SK-N-SH (cell line): ENCODE measurements around the gene PAPLN. TPM values are rescaled to one million over a fixed set of nuclear protein-coding genes. Genes with fewer than 3 reads are reported as not detected.

Experiments used
- CTCF ChIA-PET: fragments of 300-600, 350-600 bp; formaldehyde crosslinking; extraction: SDS; loops from one replicate; lab custom pipeline; 2021; lab: Yijun Ruan, JAX
- POLR2A ChIA-PET: fragments of 350-600 bp; sonication (Branson Sonifier 250); formaldehyde crosslinking; extraction: SDS; loops from one replicate; lab custom pipeline; 2020; ENCODE audit warnings: antibody characterized with exemption, inconsistent platforms; lab: Yijun Ruan, JAX
- DNase-seq: peaks from one replicate; pipeline ENCODE4 v3.0.0; 2012
- H2AFZ ChIP-seq: fragments of 200-600 bp; sonication (generic); 2 replicates; pipeline ENCODE4 v1.8.1; 2016; ENCODE audit warnings: antibody characterized with exemption, mild to moderate bottlenecking, low read depth
- H3F3A ChIP-seq: fragments of 200-600 bp; sonication (generic); replicated peaks from 2 replicates; pipeline ENCODE3; 2016; ENCODE audit warnings: antibody characterized with exemption, mild to moderate bottlenecking; ENCODE audit not compliant: insufficient read depth
- H3K27ac ChIP-seq, 2 experiments: fragments of 200-500 bp in 1 of 2; fragments of 200-600 bp in 1 of 2; sonication (Bioruptor generic) in 1 of 2; sonication (generic), shearing (Covaris generic) in 1 of 2; 2 replicates each; pipeline versions ENCODE4 v1.5.1 to v1.6.1; 2014 to 2016; ENCODE audit warnings: low read depth in 2 of 2, inconsistent platforms in 1 of 2, low read length in 1 of 2, mild to moderate bottlenecking in 1 of 2, mixed read lengths in 1 of 2
- H3K27me3 ChIP-seq: fragments of 200-600 bp; sonication (generic), shearing (Covaris generic); 2 replicates; pipeline ENCODE4 v1.6.1; 2016; ENCODE audit warnings: mixed run types; ENCODE audit not compliant: insufficient read depth
- H3K36me3 ChIP-seq, 2 experiments: fragments of 200-500 bp in 1 of 2; fragments of 200-600 bp in 1 of 2; sonication (Bioruptor generic) in 1 of 2; sonication (generic) in 1 of 2; replicated peaks in 1 of 2; 2 replicates each; pipeline versions ENCODE3 to v1.5.1; 2014 to 2016; ENCODE audit warnings: low read length in 1 of 2, mild to moderate bottlenecking in 1 of 2; ENCODE audit not compliant: insufficient read depth in 2 of 2, control insufficient read depth in 1 of 2
- H3K4me1 ChIP-seq, 2 experiments: fragments of 200-500 bp in 1 of 2; fragments of 200-600 bp in 1 of 2; sonication (Bioruptor generic) in 1 of 2; sonication (generic), shearing (Covaris generic) in 1 of 2; 2 replicates each; pipeline versions ENCODE4 v1.5.1 to v1.6.1; 2014 to 2016; ENCODE audit warnings: low read depth in 1 of 2, low read length in 1 of 2, mixed run types in 1 of 2; ENCODE audit not compliant: insufficient read depth in 2 of 2, control insufficient read depth in 1 of 2
- H3K4me2 ChIP-seq: fragments of 200-600 bp; sonication (generic), shearing (Covaris generic); 2 replicates; pipeline ENCODE4 v1.6.1; 2017; ENCODE audit warnings: mixed run types
- H3K4me3 ChIP-seq, 2 experiments: fragments of 200-500 bp in 1 of 2; fragments of 200-600 bp in 1 of 2; sonication (Bioruptor generic) in 1 of 2; sonication (generic), shearing (Covaris generic) in 1 of 2; 2 replicates each; pipeline versions ENCODE4 v1.5.1 to v1.8.1; 2014 to 2016; ENCODE audit warnings: low read depth in 2 of 2, inconsistent platforms in 1 of 2, low read length in 1 of 2, mild to moderate bottlenecking in 1 of 2, mixed read lengths in 1 of 2, moderate library complexity in 1 of 2
- H3K79me2 ChIP-seq: fragments of 200-600 bp; sonication (generic); 2 replicates; pipeline ENCODE4 v1.8.1; 2017; ENCODE audit warnings: mild to moderate bottlenecking; ENCODE audit not compliant: insufficient read depth
- H3K9ac ChIP-seq: fragments of 200-600 bp; sonication (generic); 2 replicates; pipeline ENCODE4 v1.6.1; 2017; ENCODE audit warnings: mixed run types
- H3K9me2 ChIP-seq: fragments of 200-600 bp; sonication (generic); 2 replicates; pipeline ENCODE4 v1.6.1; 2017; ENCODE audit warnings: mixed run types
- H3K9me3 ChIP-seq: fragments of 200-600 bp; sonication (generic); 2 replicates; pipeline ENCODE4 v1.6.1; 2017; ENCODE audit warnings: mixed run types, mild to moderate bottlenecking, moderate library complexity
- H4K20me1 ChIP-seq: fragments of 200-600 bp; sonication (generic); 2 replicates; pipeline ENCODE4 v1.6.1; 2017; ENCODE audit warnings: mild to moderate bottlenecking, mixed run types; ENCODE audit not compliant: insufficient read depth
- CHD2 ChIP-seq: fragments of 150-350 bp; IDR thresholded peaks from 2 replicates; pipeline ENCODE4 v1.6.1; 2018; ENCODE audit warnings: low read length; ENCODE audit not compliant: partially characterized antibody
- ELF1 ChIP-seq: IDR thresholded peaks from 2 replicates; pipeline ENCODE4 v1.4.0; 2012
- EZH2phosphoT487 ChIP-seq: fragments of 200-600 bp; sonication (generic); IDR thresholded peaks from 2 replicates; pipeline ENCODE4 v1.6.1; 2017; ENCODE audit warnings: low read depth, mixed run types, mild to moderate bottlenecking, antibody characterized with exemption, moderate library complexity, borderline replicate concordance
- FOXM1 ChIP-seq: IDR thresholded peaks from 2 replicates; pipeline ENCODE4 v1.4.0; 2012; ENCODE audit warnings: low read depth, mild to moderate bottlenecking
- GABPA ChIP-seq: IDR thresholded peaks from 2 replicates; pipeline ENCODE4 v1.4.0; 2012; ENCODE audit warnings: low read depth, mild to moderate bottlenecking
- NFIC ChIP-seq: IDR thresholded peaks from 2 replicates; pipeline ENCODE4 v1.4.0; 2012; ENCODE audit warnings: borderline replicate concordance
- PBX3 ChIP-seq: IDR thresholded peaks from 2 replicates; pipeline ENCODE4; 2012
- POLR2AphosphoS5 ChIP-seq: IDR thresholded peaks from 2 replicates; pipeline ENCODE4 v1.6.1; 2012; ENCODE audit warnings: low read depth, low read length
- REST ChIP-seq: IDR thresholded peaks from 2 replicates; pipeline ENCODE4 v1.6.1; 2012; ENCODE audit warnings: mild to moderate bottlenecking, low read depth, low read length, moderate library complexity
- SIN3A ChIP-seq: IDR thresholded peaks from 2 replicates; pipeline ENCODE4 v1.6.1; 2012; ENCODE audit warnings: low read depth, mild to moderate bottlenecking, low read length, moderate library complexity, borderline replicate concordance
- WGBS: methylation state at CpG from one replicate; pipeline ENCODE4 v1.1.6; 2017; ENCODE audit warnings: low lambda C conversion rate; 5-methylcytosine and 5-hydroxymethylcytosine counted together
- polyA plus RNA-seq, 3 experiments: library from polyadenylated mRNA; depleted of rRNA; stranded (reverse); fragments of >200 nt; gene quantifications; 2 replicates each; pipeline ENCODE4 v1.2.3, GENCODE V29; 2012
- TF ChIP-seq, protein P1 (sequence below): fragments of 200-600 bp; sonication (generic); IDR thresholded peaks from 2 replicates; pipeline ENCODE4 v1.6.1; 2017; ENCODE audit warnings: antibody characterized with exemption, mild to moderate bottlenecking, moderate library complexity
- TF ChIP-seq, protein P2 (sequence below): fragments of 150-350 bp; IDR thresholded peaks from 2 replicates; pipeline ENCODE4 v1.6.1; 2016; ENCODE audit warnings: mild to moderate bottlenecking, low read depth, low read length

PAPLN gene
- polyA plus RNA-seq, 1 of the 3 experiments (the other 2 are of a cell fraction) = 0.13 TPM

DNA sequence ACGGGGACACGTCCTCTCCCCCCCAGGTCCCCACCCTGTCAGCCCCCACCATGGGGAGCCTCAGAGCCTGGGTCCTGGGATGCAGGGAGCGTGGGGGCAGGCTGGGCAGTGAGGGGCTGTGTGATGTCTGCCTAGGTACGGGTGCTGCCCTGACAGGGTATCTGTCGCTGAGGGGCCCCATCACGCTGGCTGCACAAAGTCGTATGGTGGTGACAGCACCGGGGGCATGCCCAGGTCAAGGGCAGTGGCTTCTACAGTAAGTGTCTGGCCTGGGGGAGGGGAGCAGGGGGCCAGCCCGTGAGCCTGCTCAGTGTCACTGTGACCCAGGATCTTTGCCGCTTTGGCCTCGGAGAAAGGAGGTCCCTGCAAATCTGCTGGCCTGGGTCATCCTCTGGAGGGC is 23.3 kb downstream of the PAPLN start:
- no peaks in the 10 kb centered on the region for H3K79me2 ChIP-seq
- no peaks in the 10 kb centered on the region for H3K36me3 ChIP-seq
- ChIA-PET CTCF (interaction anchor here (1.1 kb wide), 1 partner anchor 217 kb away, joined by 3 read pairs; no protein-coding TSS in a partner anchor), POLR2A (no interaction called here)
- H3K9me3 ChIP-seq = no peaks in the 10 kb centered on the region
- no peak overlapping the region for H2AFZ ChIP-seq
- TF ChIP-seq POLR2AphosphoS5 (no peak), CHD2 (no peak), REST (no peak), FOXM1 (no peak), NFIC (no peak), GABPA (no peak), EZH2phosphoT487 (no peak), ELF1 (no peak), PBX3 (no peak), SIN3A (no peak)
- TF ChIP-seq, protein P1, sequence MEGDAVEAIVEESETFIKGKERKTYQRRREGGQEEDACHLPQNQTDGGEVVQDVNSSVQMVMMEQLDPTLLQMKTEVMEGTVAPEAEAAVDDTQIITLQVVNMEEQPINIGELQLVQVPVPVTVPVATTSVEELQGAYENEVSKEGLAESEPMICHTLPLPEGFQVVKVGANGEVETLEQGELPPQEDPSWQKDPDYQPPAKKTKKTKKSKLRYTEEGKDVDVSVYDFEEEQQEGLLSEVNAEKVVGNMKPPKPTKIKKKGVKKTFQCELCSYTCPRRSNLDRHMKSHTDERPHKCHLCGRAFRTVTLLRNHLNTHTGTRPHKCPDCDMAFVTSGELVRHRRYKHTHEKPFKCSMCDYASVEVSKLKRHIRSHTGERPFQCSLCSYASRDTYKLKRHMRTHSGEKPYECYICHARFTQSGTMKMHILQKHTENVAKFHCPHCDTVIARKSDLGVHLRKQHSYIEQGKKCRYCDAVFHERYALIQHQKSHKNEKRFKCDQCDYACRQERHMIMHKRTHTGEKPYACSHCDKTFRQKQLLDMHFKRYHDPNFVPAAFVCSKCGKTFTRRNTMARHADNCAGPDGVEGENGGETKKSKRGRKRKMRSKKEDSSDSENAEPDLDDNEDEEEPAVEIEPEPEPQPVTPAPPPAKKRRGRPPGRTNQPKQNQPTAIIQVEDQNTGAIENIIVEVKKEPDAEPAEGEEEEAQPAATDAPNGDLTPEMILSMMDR = no peak
- TF ChIP-seq, protein P2, sequence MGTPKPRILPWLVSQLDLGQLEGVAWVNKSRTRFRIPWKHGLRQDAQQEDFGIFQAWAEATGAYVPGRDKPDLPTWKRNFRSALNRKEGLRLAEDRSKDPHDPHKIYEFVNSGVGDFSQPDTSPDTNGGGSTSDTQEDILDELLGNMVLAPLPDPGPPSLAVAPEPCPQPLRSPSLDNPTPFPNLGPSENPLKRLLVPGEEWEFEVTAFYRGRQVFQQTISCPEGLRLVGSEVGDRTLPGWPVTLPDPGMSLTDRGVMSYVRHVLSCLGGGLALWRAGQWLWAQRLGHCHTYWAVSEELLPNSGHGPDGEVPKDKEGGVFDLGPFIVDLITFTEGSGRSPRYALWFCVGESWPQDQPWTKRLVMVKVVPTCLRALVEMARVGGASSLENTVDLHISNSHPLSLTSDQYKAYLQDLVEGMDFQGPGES = no peak
- no peak overlapping the region for H3K4me3 ChIP-seq
- H3K4me2 ChIP-seq = no peak overlapping the region
- peaks cover 0 to 6% of the 10 kb centered on the region in 2 experiments; a peak in 1 of 4 replicates for H3K4me1 ChIP-seq
- no peak overlapping the region for H3K27ac ChIP-seq
- no peaks in the 10 kb centered on the region for H4K20me1 ChIP-seq
- DNase-seq = peak; percentile 42
- no peaks in the 10 kb centered on the region for H3K27me3 ChIP-seq
- no peak overlapping the region for H3K9ac ChIP-seq
- no peaks in the 10 kb centered on the region for H3F3A ChIP-seq
- 89% methylated on average over 4 of the region's 11 CpGs for WGBS
- no peaks in the 10 kb centered on the region for H3K9me2 ChIP-seq
